Hepatocyte (in vitro differentiated cells): ENCODE data around the gene NUB1. TPM values are rescaled to one million over a fixed set of nuclear protein-coding genes. Genes with fewer than 3 reads are reported as not detected.

ENCODE experiments used
- DNase-seq: peaks from one replicate; pipeline ENCODE4 v3.0.0-alpha.2; 2016; ENCODE audit warnings: low spot score
- H2AFZ ChIP-seq: fragments of 200-600 bp; sonication (generic); 2 replicates; pipeline ENCODE4 v1.6.0; 2016; ENCODE audit warnings: antibody characterized with exemption, mild to moderate bottlenecking
- H3K27ac ChIP-seq: fragments of 200-600 bp; sonication (generic); 2 replicates; pipeline ENCODE4 v1.5.1; 2016; ENCODE audit warnings: mild to moderate bottlenecking
- H3K27me3 ChIP-seq: fragments of 200-600 bp; sonication (generic); 2 replicates; pipeline ENCODE4 v1.6.1; 2016
- H3K36me3 ChIP-seq: fragments of 200-600 bp; sonication (generic); replicated peaks from 2 replicates; pipeline ENCODE4 v1.5.1; 2016; ENCODE audit warnings: low read depth; ENCODE audit not compliant: insufficient read depth
- H3K4me1 ChIP-seq: fragments of 200-600 bp; sonication (generic); 2 replicates; pipeline ENCODE4 v1.5.1; 2016; ENCODE audit warnings: mild to moderate bottlenecking, moderate library complexity; ENCODE audit not compliant: insufficient read depth
- H3K4me2 ChIP-seq: fragments of 200-600 bp; sonication (generic); 2 replicates; pipeline ENCODE4 v1.6.0; 2016
- H3K4me3 ChIP-seq: fragments of 200-600 bp; sonication (generic); 2 replicates; pipeline ENCODE4 v1.5.1; 2016; ENCODE audit warnings: mild to moderate bottlenecking
- H3K79me2 ChIP-seq: fragments of 200-600 bp; sonication (generic); 2 replicates; pipeline ENCODE4 v1.6.0; 2017; ENCODE audit warnings: mild to moderate bottlenecking
- H3K9me2 ChIP-seq: fragments of 200-600 bp; sonication (generic); replicated peaks from 2 replicates; pipeline ENCODE4 v1.6.0; 2017; ENCODE audit warnings: mild to moderate bottlenecking; ENCODE audit not compliant: insufficient read depth
- H3K9me3 ChIP-seq: fragments of 200-600 bp; sonication (generic); 2 replicates; pipeline ENCODE4 v1.5.1; 2016; ENCODE audit warnings: low read depth, mild to moderate bottlenecking
- H4K20me1 ChIP-seq: fragments of 200-600 bp; sonication (generic); 2 replicates; pipeline ENCODE4 v1.6.0; 2016; ENCODE audit warnings: mild to moderate bottlenecking; ENCODE audit not compliant: insufficient read depth, poor library complexity, severe bottlenecking
- EZH2 ChIP-seq: fragments of 200-600 bp; sonication (generic); IDR thresholded peaks from 2 replicates; pipeline ENCODE4 v1.6.1; 2016; ENCODE audit warnings: antibody characterized with exemption, mild to moderate bottlenecking, borderline replicate concordance
- EZH2phosphoT487 ChIP-seq: fragments of 200-600 bp; sonication (generic); IDR thresholded peaks from one replicate; pipeline ENCODE4 v1.6.1; 2018; ENCODE audit warnings: antibody characterized with exemption, mild to moderate bottlenecking, low read depth, moderate library complexity; ENCODE audit not compliant: unreplicated experiment, severe bottlenecking
- WGBS: methylation state at CpG from one replicate; pipeline ENCODE4 v1.1.6; 2016; ENCODE audit warnings: low lambda C conversion rate; ENCODE audit errors: missing lambda C conversion rate; 5-methylcytosine and 5-hydroxymethylcytosine counted together
- polyA plus RNA-seq: library from polyadenylated mRNA; unstranded; fragments of >200 nt; fragmentation: Nextera tagmentation; extraction: Ambion mirVana; gene quantifications from 2 replicates; pipeline ENCODE4 v1.2.1, GENCODE V29; 2016
- total RNA-seq: library from RNA; depleted of rRNA; stranded (reverse); fragments of >200 nt; gene quantifications from 2 replicates; pipeline ENCODE4 v1.2.3, GENCODE V29; 2014
- TF ChIP-seq, protein P1 (sequence below): fragments of 200-600 bp; sonication (generic); IDR thresholded peaks from 2 replicates; pipeline ENCODE4 v1.5.1; 2016; ENCODE audit warnings: antibody characterized with exemption, mild to moderate bottlenecking; ENCODE audit not compliant: poor library complexity

The NUB1 gene
- total and polyA plus RNA-seq, 2 experiments from 2014 or later, result 28.4 to 38.6 TPM

DNA sequence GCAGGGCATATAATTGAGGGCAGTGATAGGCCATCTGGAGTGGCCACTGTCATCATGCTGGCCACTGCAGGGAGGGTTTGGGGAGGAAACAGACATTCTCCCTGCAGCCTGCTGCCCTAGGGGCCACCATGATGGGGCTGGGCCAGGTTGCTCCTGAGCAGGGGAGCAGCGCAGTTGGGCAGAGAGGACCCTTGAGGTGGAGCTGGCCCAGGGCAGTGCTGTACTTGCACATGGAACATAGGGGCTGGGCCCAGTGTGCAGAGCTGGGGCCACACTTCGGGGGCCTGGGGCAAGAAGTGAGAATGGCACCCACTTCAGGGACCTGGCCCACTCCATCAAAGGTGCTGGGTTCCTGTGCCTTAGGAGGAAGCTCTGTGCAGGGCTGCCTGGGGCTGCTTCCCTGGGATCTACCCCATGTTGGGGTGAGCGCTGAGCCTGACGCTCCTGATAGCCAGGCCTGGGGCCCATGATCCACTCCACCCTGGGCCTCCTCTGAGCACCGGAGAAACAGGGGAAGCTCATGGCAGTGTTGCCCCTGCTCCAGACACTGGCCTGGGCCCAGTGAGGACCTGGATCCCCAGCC, 21.3 kb upstream of the NUB1 start:
- no peaks in the 10 kb centered on the region for H3K79me2 ChIP-seq
- no peaks in the 10 kb centered on the region for H3K27me3 ChIP-seq
- H3K9me2 ChIP-seq, result no peaks in the 10 kb centered on the region
- no peaks in the 10 kb centered on the region for H3K9me3 ChIP-seq
- no peak overlapping the region for H3K4me2 ChIP-seq
- 92% methylated on average over 5 of the region's 5 CpGs for WGBS
- no peak for TF ChIP-seq EZH2phosphoT487
- H3K4me3 ChIP-seq, result no peak overlapping the region
- H2AFZ ChIP-seq, result no peak overlapping the region
- no peak for DNase-seq
- H3K4me1 ChIP-seq, result no peaks in the 10 kb centered on the region
- H3K27ac ChIP-seq, result no peak overlapping the region
- no peaks in the 10 kb centered on the region for H3K36me3 ChIP-seq
- H4K20me1 ChIP-seq, result no peaks in the 10 kb centered on the region

DNA sequence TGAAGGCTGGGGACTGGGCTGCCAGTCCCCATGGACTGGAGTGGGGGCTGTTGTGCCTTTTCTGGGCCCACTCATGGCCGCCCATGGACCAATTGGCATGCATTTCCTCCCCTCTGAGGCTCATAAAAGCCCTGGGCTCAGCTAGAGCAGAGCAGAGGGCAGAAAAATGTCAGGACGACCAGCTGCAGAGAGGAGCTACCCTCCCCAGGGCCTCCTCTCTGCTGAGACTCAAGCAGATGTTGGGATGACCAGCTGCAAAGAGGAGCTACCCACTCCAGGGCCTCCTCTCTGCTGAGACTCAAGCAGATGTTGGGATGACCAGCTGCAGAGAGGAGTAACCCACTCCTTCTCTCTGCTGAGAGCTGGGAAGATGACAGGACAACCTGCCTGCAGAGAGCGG, 20.3 kb upstream of the NUB1 start:
- no peak overlapping the region for H2AFZ ChIP-seq
- DNase-seq, result no peak
- H4K20me1 ChIP-seq, result no peaks in the 10 kb centered on the region
- no peaks in the 10 kb centered on the region for H3K79me2 ChIP-seq
- no peaks in the 10 kb centered on the region for H3K9me2 ChIP-seq
- H3K4me3 ChIP-seq, result no peak overlapping the region
- no peaks in the 10 kb centered on the region for H3K27me3 ChIP-seq
- no peaks in the 10 kb centered on the region for H3K4me1 ChIP-seq
- H3K4me2 ChIP-seq, result no peak overlapping the region
- TF ChIP-seq EZH2 (no peak), EZH2phosphoT487 (no peak)
- TF ChIP-seq, protein P1, sequence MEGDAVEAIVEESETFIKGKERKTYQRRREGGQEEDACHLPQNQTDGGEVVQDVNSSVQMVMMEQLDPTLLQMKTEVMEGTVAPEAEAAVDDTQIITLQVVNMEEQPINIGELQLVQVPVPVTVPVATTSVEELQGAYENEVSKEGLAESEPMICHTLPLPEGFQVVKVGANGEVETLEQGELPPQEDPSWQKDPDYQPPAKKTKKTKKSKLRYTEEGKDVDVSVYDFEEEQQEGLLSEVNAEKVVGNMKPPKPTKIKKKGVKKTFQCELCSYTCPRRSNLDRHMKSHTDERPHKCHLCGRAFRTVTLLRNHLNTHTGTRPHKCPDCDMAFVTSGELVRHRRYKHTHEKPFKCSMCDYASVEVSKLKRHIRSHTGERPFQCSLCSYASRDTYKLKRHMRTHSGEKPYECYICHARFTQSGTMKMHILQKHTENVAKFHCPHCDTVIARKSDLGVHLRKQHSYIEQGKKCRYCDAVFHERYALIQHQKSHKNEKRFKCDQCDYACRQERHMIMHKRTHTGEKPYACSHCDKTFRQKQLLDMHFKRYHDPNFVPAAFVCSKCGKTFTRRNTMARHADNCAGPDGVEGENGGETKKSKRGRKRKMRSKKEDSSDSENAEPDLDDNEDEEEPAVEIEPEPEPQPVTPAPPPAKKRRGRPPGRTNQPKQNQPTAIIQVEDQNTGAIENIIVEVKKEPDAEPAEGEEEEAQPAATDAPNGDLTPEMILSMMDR, result no peak
- no peaks in the 10 kb centered on the region for H3K9me3 ChIP-seq
- H3K27ac ChIP-seq, result no peak overlapping the region
- H3K36me3 ChIP-seq, result no peaks in the 10 kb centered on the region
- 75% methylated on average over 3 of the region's 3 CpGs for WGBS

DNA sequence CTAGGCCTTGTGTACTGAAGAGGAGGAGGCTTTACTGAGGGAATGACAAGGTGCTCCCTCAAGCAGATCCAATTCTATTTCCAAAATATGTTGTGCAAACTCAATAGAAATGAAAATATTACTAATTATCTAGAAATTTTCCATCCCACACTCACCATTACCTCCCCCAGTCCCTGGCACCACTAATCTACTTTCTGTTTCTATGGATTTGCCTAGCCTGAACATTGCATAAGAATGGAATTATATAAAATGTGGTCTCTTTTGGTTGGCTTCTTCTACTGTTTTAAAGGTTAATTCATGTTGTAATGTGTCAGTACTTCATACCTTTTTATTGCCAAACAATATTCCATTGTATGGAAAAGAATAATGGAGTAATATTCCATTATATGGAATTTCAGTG, 18.7 kb upstream of the NUB1 start:
- Histone ChIP-seq H3K27ac (no peak overlapping the region), H3K9me2 (no peaks in the 10 kb centered on the region), H3K9me3 (no peaks in the 10 kb centered on the region), H4K20me1 (no peaks in the 10 kb centered on the region), H3K79me2 (no peaks in the 10 kb centered on the region), H2AFZ (no peak overlapping the region), H3K4me3 (no peak overlapping the region), H3K27me3 (no peaks in the 10 kb centered on the region), H3K4me1 (no peaks in the 10 kb centered on the region), H3K4me2 (no peak overlapping the region), H3K36me3 (no peaks in the 10 kb centered on the region)
- no peak for DNase-seq
- TF ChIP-seq, protein P1, result no peak
- TF ChIP-seq EZH2phosphoT487, result no peak
- TF ChIP-seq EZH2, result no peak

DNA sequence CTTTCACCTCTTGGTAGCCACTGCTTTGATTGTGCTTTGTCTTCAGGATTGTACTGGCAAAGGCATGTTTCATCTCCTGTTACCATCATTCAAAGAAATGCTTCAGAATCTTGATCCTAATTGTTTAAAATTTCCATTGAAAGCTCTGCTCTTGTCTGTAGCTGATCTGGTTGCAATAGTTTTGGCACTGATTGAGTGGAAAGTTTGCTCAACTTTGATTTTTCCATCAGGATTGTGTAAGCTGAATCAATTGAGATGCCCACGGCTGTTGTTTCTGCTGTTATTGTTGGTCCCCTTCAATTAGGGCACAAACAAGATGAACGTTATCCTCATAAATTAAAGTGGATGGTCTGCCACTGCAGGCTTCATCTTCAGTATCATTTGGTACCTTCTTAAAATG, 14.6 kb upstream of the NUB1 start:
- no peaks in the 10 kb centered on the region for H3K9me2 ChIP-seq
- no peak for DNase-seq
- TF ChIP-seq, protein P1, result no peak
- no peak for TF ChIP-seq EZH2
- TF ChIP-seq EZH2phosphoT487, result no peak
- 86% methylated on average over 2 of the region's 2 CpGs for WGBS
- no peaks in the 10 kb centered on the region for H3K4me1 ChIP-seq
- H4K20me1 ChIP-seq, result no peaks in the 10 kb centered on the region
- no peaks in the 10 kb centered on the region for H3K79me2 ChIP-seq
- H2AFZ ChIP-seq, result no peak overlapping the region
- H3K9me3 ChIP-seq, result no peaks in the 10 kb centered on the region
- H3K27ac ChIP-seq, result no peak overlapping the region
- H3K4me3 ChIP-seq, result no peak overlapping the region
- no peak overlapping the region for H3K4me2 ChIP-seq
- no peaks in the 10 kb centered on the region for H3K36me3 ChIP-seq
- no peaks in the 10 kb centered on the region for H3K27me3 ChIP-seq
